Measurements from ENCODE around the gene SH3RF3.

Gene SH3RF3

DNA sequence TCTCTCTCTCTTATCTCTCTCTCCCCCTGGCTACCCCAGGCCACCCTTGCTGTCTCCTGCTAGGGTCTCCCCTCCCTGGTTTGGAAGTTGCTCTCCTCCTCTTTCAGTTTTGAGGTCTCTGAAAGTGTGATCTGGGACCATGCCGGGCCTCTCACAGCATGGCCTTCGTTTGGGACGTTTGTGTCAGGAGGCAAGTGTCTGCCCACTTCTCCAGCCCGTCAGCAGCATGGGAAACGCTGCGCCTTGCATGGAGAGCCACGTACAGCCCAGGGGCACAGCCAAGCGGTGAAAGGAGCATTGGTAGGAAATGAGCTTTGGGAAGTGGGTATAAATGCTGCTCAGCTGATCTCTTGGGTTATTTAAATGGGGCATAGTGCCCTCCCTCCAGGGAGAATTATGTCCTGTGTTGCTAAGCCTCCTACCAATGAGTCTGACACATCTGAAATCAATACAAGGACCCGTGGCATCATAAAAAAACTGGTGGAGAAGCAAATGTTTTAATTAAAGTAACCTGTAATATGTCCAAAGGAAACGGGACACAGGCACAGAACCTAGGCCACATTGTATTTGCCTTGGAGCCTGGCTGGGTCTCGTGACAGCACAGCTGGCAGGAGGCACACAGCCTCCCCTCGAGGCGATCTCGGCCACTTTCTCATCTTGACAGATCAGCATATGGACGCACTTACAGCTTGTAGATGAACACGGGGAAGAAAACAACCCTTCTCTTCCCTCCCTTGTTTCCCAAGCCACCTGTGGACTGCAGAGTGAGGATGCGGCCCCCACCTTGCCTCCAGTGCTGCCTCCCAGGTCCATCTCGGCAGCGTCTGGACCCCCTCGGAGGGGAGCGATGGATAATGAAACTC is 72.7 kb downstream of the SH3RF3 start:
- DNase-seq (ENCODE audit: low read depth) = no peak

- DNase-seq (ENCODE audit: low read depth) = no peak
Measured at GRCh38 chr2:109202486-109202885, 73.5 kb downstream of the SH3RF3 start.

DNA sequence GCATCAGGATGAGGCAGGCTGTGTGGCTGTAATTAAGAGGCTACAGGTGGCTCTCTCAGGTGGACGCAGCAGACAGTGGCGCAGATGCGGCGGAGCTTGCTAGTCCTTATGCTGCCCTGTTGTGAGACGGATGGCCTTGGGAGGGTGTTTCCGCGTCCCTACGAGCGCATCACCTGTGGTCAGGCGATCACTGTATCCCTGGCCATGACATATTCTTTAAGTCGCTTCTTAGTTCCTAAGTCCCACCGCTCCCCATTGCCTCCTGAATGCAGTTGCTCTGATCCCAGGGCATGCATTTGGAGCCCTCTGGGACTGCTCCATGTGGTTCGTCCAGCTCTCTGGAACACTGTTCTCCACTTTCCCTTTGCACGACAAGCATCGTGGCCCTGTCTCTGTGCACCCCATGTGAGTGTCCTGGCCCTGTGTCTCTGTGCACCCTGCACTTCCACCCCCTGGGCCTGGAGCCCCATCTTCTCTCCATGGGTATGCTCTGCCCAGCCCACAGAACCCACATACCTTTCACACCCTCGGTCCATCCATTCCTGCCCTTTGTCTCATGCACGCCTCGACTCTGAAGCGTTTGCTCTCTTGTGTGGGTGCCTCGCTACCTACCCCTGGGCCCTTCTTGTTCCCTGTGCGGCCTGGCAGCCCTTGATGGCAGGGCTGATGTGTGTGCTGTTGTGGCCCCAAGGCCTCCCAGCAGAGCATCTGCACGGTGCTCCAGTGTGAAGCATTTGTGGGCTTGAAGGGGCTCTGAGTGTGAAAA is 74.4 kb downstream of the SH3RF3 start:
- DNase-seq (ENCODE audit: low read depth) = no peak

- DNase-seq (ENCODE audit: low read depth) = no peak
Measured at GRCh38 chr2:109204412-109204811, 75.4 kb downstream of the SH3RF3 start.

DNA sequence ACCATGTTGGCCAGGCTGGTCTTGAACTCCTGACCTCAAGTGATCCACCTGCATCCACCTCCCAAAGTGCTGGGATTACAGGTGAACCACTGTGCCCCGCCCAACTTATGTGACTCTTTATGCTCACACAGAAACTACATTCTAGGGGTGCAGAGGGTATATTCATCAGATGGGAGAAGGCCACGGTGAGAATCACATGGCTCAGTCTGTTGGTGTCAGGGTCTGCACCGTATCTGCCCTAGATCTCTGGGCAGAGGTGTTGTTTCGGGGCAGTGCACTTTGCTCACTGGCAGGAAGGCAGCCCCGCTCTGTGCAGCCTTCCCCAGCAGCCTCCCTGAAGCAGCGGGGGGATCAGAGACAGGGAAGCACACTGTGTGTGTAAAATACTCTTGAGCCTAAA is 76.4 kb downstream of the SH3RF3 start:
- DNase-seq (ENCODE audit: low read depth) = no peak

DNA sequence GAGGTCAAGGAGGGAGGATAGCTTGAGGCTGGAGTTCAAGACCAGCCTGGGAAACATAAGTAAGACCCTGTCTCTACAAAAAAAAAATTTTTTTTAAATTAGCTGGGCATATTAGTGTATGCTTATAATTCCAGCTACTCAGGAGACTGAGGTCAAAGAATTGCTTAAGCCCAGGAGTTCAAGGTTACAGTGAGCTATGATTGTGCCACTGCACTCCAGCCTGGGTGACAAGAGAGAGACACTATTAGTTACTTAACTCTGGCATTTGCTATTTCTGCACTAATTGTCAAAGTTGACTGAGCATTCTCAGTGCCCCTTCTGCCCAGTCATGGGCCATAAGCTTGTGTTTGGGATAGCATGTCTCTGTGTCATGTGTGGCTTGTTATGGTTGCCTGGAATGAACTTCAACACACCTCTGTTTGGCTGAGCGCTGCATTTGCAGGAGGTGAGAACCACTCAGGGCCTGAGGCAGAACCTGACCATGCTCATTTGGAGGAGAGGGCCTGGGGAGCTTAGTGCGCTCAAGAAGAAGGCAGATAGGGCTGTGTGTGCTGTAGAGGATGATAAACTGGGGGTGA is 77.7 kb downstream of the SH3RF3 start:
- no peak for DNase-seq (ENCODE audit: low read depth)

DNA sequence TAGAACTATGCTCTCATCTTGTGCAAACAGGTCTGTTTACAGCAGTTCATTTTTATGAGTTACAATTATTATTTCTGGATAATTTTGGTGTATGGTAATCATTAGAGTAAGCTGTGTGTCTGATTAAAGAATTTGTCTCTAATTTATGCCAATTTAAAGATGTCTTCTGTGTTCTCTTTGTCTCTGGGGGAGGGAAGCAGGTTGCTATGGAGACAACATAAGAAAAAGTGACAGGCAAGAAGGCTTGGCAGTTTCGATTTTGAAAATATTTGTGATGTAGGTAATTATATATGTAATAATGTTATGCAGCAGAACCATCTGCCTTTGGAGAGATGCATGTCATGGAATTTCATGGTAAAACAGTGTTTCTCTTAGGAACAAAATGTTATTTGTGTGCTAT is 78.2 kb downstream of the SH3RF3 start:
- DNase-seq (ENCODE audit: low read depth) = no peak

- DNase-seq (ENCODE audit: low read depth) = peak; percentile 43
Measured at GRCh38 chr2:109208071-109208950, 79.3 kb downstream of the SH3RF3 start.

DNA sequence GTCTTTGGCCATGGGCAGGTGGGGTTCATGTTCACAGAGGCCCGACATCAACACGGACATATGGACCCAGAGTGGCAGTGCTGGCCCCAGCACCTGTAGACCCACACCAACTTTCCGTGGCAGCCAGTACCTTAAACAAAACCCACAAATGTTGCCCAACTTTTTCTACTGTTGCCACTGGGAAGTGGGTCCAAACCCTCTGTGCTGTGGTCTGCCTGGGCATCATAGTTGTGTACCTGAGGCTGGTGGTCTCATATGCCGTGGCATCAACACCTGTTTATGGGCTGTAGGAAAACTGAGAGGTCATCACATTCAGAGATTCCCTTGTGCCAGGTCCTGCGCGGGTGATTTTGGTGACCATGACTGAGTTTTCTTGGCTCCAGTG is 79.9 kb downstream of the SH3RF3 start:
- no peak for DNase-seq (ENCODE audit: low read depth)

DNA sequence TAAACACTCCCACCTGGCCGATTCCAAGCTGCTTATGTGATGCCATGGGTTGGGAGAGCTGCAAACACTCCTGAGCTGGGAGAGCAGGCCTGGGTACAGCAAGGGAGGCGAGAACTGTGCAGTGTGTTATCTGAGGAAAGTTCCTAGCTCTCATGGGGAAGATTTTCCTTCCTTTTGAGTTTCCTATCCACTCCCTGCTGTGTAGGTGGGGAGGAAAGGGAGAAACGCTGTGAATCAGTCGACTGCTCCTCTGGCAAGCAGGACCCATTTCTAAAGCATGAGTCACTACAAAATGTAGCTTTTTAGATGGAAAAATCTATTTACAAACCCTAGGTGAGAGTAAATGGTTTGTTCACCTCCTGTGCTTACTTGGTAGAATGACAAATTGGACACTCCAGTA is 80.4 kb downstream of the SH3RF3 start:
- peak; percentile 78 for DNase-seq (ENCODE audit: low read depth)

GRCh38 chr2:109209941-109210340 is 80.9 kb downstream of the SH3RF3 start:
- no peak for DNase-seq (ENCODE audit: low read depth)

GRCh38 chr2:109210431-109211200 is 81.6 kb downstream of the SH3RF3 start:
- DNase-seq (ENCODE audit: low read depth) = no peak

DNA sequence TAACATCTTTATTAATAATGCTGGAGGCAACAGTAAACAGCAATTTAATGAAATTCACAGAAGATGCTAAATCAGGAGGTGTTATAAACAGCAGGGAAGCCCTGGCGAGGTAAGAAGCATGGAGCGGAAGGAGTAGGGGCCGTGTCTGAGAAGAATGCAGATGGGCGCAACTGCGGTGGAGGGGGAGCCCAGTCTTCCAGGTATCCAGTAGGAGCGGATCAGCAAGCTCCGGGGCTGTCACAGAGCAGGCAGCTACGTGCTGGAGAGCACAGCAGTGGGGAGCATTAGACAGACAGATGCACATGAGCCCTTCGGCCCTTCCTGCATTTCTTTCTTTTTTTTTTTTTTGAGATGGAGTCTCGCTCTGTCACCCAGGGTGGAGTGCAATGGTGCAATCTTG is 82.3 kb downstream of the SH3RF3 start:
- DNase-seq (ENCODE audit: low read depth) = no peak

- DNase-seq (ENCODE audit: low read depth) = no peak
Measured at GRCh38 chr2:109212836-109213563, 84.0 kb downstream of the SH3RF3 start.

- peak; percentile 97 for DNase-seq (ENCODE audit: low read depth)
Measured at GRCh38 chr2:109213646-109214433, 84.8 kb downstream of the SH3RF3 start.

GRCh38 chr2:109214651-109215371 is 85.8 kb downstream of the SH3RF3 start:
- no peak for DNase-seq (ENCODE audit: low read depth)

- DNase-seq (ENCODE audit: low read depth) = no peak
Measured at GRCh38 chr2:109215866-109216265, 86.9 kb downstream of the SH3RF3 start.

GRCh38 chr2:109216332-109216731 is 87.3 kb downstream of the SH3RF3 start:
- DNase-seq (ENCODE audit: low read depth) = no peak

All from amniotic epithelial cell (primary cell).